ENCODE results near the gene CDKN2B.

GRCh38 chr9:21964925-21965385, 44.1 kb downstream of the CDKN2B start:
- TF ChIP-seq GABPA (IDR thresholded peaks at IDR 0.05 in 1 of 2, conservative IDR thresholded peaks at IDR 0.05 in 1 of 2): no peak
- TF ChIP-seq, protein P1, sequence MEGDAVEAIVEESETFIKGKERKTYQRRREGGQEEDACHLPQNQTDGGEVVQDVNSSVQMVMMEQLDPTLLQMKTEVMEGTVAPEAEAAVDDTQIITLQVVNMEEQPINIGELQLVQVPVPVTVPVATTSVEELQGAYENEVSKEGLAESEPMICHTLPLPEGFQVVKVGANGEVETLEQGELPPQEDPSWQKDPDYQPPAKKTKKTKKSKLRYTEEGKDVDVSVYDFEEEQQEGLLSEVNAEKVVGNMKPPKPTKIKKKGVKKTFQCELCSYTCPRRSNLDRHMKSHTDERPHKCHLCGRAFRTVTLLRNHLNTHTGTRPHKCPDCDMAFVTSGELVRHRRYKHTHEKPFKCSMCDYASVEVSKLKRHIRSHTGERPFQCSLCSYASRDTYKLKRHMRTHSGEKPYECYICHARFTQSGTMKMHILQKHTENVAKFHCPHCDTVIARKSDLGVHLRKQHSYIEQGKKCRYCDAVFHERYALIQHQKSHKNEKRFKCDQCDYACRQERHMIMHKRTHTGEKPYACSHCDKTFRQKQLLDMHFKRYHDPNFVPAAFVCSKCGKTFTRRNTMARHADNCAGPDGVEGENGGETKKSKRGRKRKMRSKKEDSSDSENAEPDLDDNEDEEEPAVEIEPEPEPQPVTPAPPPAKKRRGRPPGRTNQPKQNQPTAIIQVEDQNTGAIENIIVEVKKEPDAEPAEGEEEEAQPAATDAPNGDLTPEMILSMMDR (IDR thresholded peaks at IDR 0.05; ENCODE audit: low read depth, low read length, missing input control): no peak
- TF ChIP-seq YY1 (IDR thresholded peaks at IDR 0.05): no peak
- no peak for TF ChIP-seq TAF1 (conservative IDR thresholded peaks at IDR 0.05)
- no peak for TF ChIP-seq RAD21 (IDR thresholded peaks at IDR 0.05)
- TF ChIP-seq SP1 (IDR thresholded peaks at IDR 0.05): no peak
- TF ChIP-seq, protein P2, sequence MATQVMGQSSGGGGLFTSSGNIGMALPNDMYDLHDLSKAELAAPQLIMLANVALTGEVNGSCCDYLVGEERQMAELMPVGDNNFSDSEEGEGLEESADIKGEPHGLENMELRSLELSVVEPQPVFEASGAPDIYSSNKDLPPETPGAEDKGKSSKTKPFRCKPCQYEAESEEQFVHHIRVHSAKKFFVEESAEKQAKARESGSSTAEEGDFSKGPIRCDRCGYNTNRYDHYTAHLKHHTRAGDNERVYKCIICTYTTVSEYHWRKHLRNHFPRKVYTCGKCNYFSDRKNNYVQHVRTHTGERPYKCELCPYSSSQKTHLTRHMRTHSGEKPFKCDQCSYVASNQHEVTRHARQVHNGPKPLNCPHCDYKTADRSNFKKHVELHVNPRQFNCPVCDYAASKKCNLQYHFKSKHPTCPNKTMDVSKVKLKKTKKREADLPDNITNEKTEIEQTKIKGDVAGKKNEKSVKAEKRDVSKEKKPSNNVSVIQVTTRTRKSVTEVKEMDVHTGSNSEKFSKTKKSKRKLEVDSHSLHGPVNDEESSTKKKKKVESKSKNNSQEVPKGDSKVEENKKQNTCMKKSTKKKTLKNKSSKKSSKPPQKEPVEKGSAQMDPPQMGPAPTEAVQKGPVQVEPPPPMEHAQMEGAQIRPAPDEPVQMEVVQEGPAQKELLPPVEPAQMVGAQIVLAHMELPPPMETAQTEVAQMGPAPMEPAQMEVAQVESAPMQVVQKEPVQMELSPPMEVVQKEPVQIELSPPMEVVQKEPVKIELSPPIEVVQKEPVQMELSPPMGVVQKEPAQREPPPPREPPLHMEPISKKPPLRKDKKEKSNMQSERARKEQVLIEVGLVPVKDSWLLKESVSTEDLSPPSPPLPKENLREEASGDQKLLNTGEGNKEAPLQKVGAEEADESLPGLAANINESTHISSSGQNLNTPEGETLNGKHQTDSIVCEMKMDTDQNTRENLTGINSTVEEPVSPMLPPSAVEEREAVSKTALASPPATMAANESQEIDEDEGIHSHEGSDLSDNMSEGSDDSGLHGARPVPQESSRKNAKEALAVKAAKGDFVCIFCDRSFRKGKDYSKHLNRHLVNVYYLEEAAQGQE (IDR thresholded peaks at IDR 0.05): no peak
- no peak for TF ChIP-seq RXRA (IDR thresholded peaks at IDR 0.05)
- TF ChIP-seq EGR1 (IDR thresholded peaks at IDR 0.05; ENCODE audit: low read depth in 2 of 2): no peak
- TF ChIP-seq, protein P3, sequence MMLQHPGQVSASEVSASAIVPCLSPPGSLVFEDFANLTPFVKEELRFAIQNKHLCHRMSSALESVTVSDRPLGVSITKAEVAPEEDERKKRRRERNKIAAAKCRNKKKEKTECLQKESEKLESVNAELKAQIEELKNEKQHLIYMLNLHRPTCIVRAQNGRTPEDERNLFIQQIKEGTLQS (IDR thresholded peaks at IDR 0.05): no peak
- no peak for TF ChIP-seq FOXA1 (IDR thresholded peaks at IDR 0.05)
- no peak for TF ChIP-seq MAX (IDR thresholded peaks at IDR 0.05)
- TF ChIP-seq, protein P4, sequence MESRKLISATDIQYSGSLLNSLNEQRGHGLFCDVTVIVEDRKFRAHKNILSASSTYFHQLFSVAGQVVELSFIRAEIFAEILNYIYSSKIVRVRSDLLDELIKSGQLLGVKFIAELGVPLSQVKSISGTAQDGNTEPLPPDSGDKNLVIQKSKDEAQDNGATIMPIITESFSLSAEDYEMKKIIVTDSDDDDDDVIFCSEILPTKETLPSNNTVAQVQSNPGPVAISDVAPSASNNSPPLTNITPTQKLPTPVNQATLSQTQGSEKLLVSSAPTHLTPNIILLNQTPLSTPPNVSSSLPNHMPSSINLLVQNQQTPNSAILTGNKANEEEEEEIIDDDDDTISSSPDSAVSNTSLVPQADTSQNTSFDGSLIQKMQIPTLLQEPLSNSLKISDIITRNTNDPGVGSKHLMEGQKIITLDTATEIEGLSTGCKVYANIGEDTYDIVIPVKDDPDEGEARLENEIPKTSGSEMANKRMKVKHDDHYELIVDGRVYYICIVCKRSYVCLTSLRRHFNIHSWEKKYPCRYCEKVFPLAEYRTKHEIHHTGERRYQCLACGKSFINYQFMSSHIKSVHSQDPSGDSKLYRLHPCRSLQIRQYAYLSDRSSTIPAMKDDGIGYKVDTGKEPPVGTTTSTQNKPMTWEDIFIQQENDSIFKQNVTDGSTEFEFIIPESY (IDR thresholded peaks at IDR 0.05): no peak
- TF ChIP-seq JUND (IDR thresholded peaks at IDR 0.05): no peak

Data from liver (tissue), 3 donors.